HepG2 (cell line): ENCODE measurements around the gene HAGH. TPM values are rescaled to one million over a fixed set of nuclear protein-coding genes. Genes with fewer than 3 reads are reported as not detected.

Experiments used
- ATAC-seq: fragments of 200-7000 bp; cut with Tn5 transposase; 3 replicates; pipeline ENCODE4 v1.9.1; 2020; ENCODE audit warnings: mild to moderate bottlenecking, moderate library complexity
- BruUV-seq: library from RNA; stranded (reverse); fragments of 400-500 nt; replicated peaks from 2 replicates; lab custom pipeline; 2021; lab: Mats Ljungman, UMichigan
- CTCF ChIA-PET: fragments of 300-600 bp; formaldehyde crosslinking; extraction: SDS; loops from one replicate; lab custom pipeline; 2021; ENCODE audit warnings: low total read pairs, inconsistent platforms, low intra/inter-chr PET ratio; lab: Yijun Ruan, JAX
- POLR2A ChIA-PET: fragments of 350-600 bp; sonication (Branson Sonifier 250); formaldehyde crosslinking; loops from one replicate; lab custom pipeline; 2020; ENCODE audit warnings: antibody characterized with exemption, inconsistent platforms; lab: Yijun Ruan, JAX
- DNase-seq: peaks from one replicate; pipeline ENCODE4 v3.0.0-alpha.2; 2015; ENCODE audit warnings: low spot score
- FAIRE-seq: peaks from 3 replicates; lab custom pipeline; 2011; peaks lifted over from hg19 to GRCh38; lab: Jason Lieb, UNC
- H2AFZ ChIP-seq: one replicate; pipeline ENCODE4 v1.6.1; 2011; ENCODE audit warnings: low read length, inconsistent platforms
- H3K27ac ChIP-seq: fragments of 300-600 bp; 3 replicates; pipeline ENCODE4 v1.8.0; 2011; ENCODE audit warnings: mixed run types, mild to moderate bottlenecking, mixed read lengths, low read length, inconsistent platforms; ENCODE audit not compliant: insufficient read depth; ENCODE audit errors: extremely low read length
- H3K27me3 ChIP-seq, 2 experiments: fragments of 200-600 bp in 1 of 2; 2 replicates in 1 of 2; 3 replicates in 1 of 2; pipeline versions ENCODE4 v1.6.0 to v1.8.0; 2011; ENCODE audit warnings: low read length in 2 of 2, mild to moderate bottlenecking in 2 of 2, moderate library complexity in 2 of 2, inconsistent platforms in 1 of 2; ENCODE audit not compliant: insufficient read depth in 2 of 2, control insufficient read depth in 1 of 2
- H3K36me3 ChIP-seq, 2 experiments: fragments of 200-600 bp in 1 of 2; replicated peaks in 1 of 2; 2 replicates in 1 of 2; 3 replicates in 1 of 2; pipeline versions ENCODE4 v1.5.1 to v1.8.0; 2011; ENCODE audit warnings: low read length in 2 of 2, inconsistent platforms in 1 of 2; ENCODE audit not compliant: insufficient read depth in 2 of 2, control insufficient read depth in 1 of 2
- H3K4me1 ChIP-seq: 2 replicates; pipeline ENCODE4 v1.5.1; 2012; ENCODE audit warnings: low read length, inconsistent platforms; ENCODE audit not compliant: insufficient read depth
- H3K4me2 ChIP-seq: 2 replicates; pipeline ENCODE4 v1.6.0; 2011; ENCODE audit warnings: low read depth, low read length, inconsistent platforms
- H3K4me3 ChIP-seq, 3 experiments: fragments of 200-600 bp in 1 of 3; sonication (generic), shearing (Covaris generic) in 1 of 3; replicated peaks in 1 of 3; 2 replicates each; pipeline ENCODE4 v1.5.1; 2011 to 2016; ENCODE audit warnings: low read length in 3 of 3, inconsistent platforms in 2 of 3, low read depth in 2 of 3, mild to moderate bottlenecking in 2 of 3, control low read depth in 1 of 3, mixed read lengths in 1 of 3; ENCODE audit not compliant: insufficient read depth in 1 of 3
- H3K79me2 ChIP-seq: one replicate; pipeline ENCODE4 v1.6.1; 2011; ENCODE audit warnings: low read length, inconsistent platforms; ENCODE audit not compliant: insufficient read depth
- H3K9ac ChIP-seq: 2 replicates; pipeline ENCODE4 v1.6.0; 2011; ENCODE audit warnings: mild to moderate bottlenecking, low read depth, low read length, inconsistent platforms; ENCODE audit not compliant: insufficient read depth
- H3K9me3 ChIP-seq: 2 replicates; pipeline ENCODE4 v1.5.1; 2012; ENCODE audit warnings: mild to moderate bottlenecking, low read length
- H4K20me1 ChIP-seq: 2 replicates; pipeline ENCODE4 v1.6.0; 2011; ENCODE audit warnings: inconsistent platforms, mild to moderate bottlenecking, low read length, moderate library complexity; ENCODE audit not compliant: insufficient read depth
- FOXP4 ChIP-seq: sonication (generic); formaldehyde crosslinking; IDR thresholded peaks from 2 replicates; pipeline ENCODE4 v1.4.0; 2020; ENCODE audit warnings: missing genetic modification reagents
- GATAD1 ChIP-seq: IDR thresholded peaks from 2 replicates; pipeline ENCODE4 v1.6.1; 2016; ENCODE audit warnings: missing genetic modification reagents, missing compliant biosample characterization
- GLI4 ChIP-seq: sonication (generic); formaldehyde crosslinking; IDR thresholded peaks from 2 replicates; pipeline ENCODE4 v1.5.1; 2020; ENCODE audit warnings: missing genetic modification reagents, mild to moderate bottlenecking, moderate library complexity, borderline replicate concordance
- GZF1 ChIP-seq: sonication (generic); formaldehyde crosslinking; IDR thresholded peaks from 2 replicates; pipeline ENCODE4 v1.5.1; 2020; ENCODE audit warnings: mild to moderate bottlenecking, missing genetic modification reagents
- KMT2A ChIP-seq: sonication (generic); formaldehyde crosslinking; IDR thresholded peaks from 2 replicates; pipeline ENCODE4 v1.4.0; 2020; ENCODE audit warnings: missing genetic modification reagents
- SP4 ChIP-seq: sonication (generic); formaldehyde crosslinking; IDR thresholded peaks from 2 replicates; pipeline ENCODE4 v1.8.1; 2023; ENCODE audit warnings: mild to moderate bottlenecking, missing genetic modification reagents
- ZNF205 ChIP-seq: IDR thresholded peaks from 2 replicates; pipeline ENCODE4 v1.6.1; 2018; ENCODE audit warnings: missing biosample characterization, missing genetic modification reagents
- ZNF891 ChIP-seq: sonication (generic); formaldehyde crosslinking; IDR thresholded peaks from 2 replicates; pipeline ENCODE4 v1.5.0; 2020; ENCODE audit warnings: mild to moderate bottlenecking, missing genetic modification reagents
- WGBS: methylation state at CpG from one replicate; pipeline ENCODE4 v1.1.6; 2017; ENCODE audit warnings: low lambda C conversion rate; 5-methylcytosine and 5-hydroxymethylcytosine counted together
- in situ Hi-C: cut with HindIII; loops from 2 replicates; pipeline ENCODE4 v1.10.0; 2017; ENCODE audit warnings: low pct_unique_long_range_greater_than_20kb; ENCODE audit not compliant: extremely low pct_ligation_motif_present
- intact Hi-C: fragments of 100-400 bp; cut with micrococcal nuclease; formaldehyde crosslinking; loops from one replicate; pipeline ENCODE4 v1.10.0; 2022; ENCODE audit not compliant: unreplicated experiment
- polyA plus RNA-seq, 8 experiments: library from polyadenylated mRNA; depleted of rRNA in 3 of 8; stranded (reverse) in 7 of 8; unstranded in 1 of 8; fragments of >200 nt; fragmentation: Illumina TruSeq in 4 of 8; extraction: Trizol in 4 of 8; gene quantifications; 2 replicates each; pipeline versions ENCODE4 v1.2.1 to v1.2.3, GENCODE V29; 2011 to 2016; ENCODE audit warnings: low read depth in 4 of 8, missing spikeins in 1 of 8, mixed read lengths in 1 of 8; ENCODE audit not compliant: insufficient read depth in 1 of 8
- total RNA-seq, 5 experiments: library from RNA; depleted of rRNA; stranded (reverse); fragments of >200 nt; fragmentation: Illumina TruSeq; extraction: Trizol; gene quantifications; 2 replicates each; pipeline ENCODE4 v1.2.3, GENCODE V29; 2016; ENCODE audit warnings: low read depth in 1 of 5
- TF ChIP-seq, protein P1 (sequence below): sonication (generic); formaldehyde crosslinking; IDR thresholded peaks from 2 replicates; pipeline ENCODE4 v1.4.0; 2020; ENCODE audit warnings: mild to moderate bottlenecking, missing genetic modification reagents
- TF ChIP-seq, protein P2 (sequence below): sonication (generic); formaldehyde crosslinking; IDR thresholded peaks from 2 replicates; pipeline ENCODE4 v1.5.1; 2020; ENCODE audit warnings: mild to moderate bottlenecking, missing genetic modification reagents, moderate library complexity

HAGH gene
- total and polyA plus RNA-seq, 2 of the 13 experiments (the other 11 are each of a cell fraction or from before 2014, with no cell fraction given), result 70.4 to 95.4 TPM

GRCh38 chr16:1846416-1846815 is 19.8 kb upstream of the HAGH start (continued):
- TF ChIP-seq, protein P1, sequence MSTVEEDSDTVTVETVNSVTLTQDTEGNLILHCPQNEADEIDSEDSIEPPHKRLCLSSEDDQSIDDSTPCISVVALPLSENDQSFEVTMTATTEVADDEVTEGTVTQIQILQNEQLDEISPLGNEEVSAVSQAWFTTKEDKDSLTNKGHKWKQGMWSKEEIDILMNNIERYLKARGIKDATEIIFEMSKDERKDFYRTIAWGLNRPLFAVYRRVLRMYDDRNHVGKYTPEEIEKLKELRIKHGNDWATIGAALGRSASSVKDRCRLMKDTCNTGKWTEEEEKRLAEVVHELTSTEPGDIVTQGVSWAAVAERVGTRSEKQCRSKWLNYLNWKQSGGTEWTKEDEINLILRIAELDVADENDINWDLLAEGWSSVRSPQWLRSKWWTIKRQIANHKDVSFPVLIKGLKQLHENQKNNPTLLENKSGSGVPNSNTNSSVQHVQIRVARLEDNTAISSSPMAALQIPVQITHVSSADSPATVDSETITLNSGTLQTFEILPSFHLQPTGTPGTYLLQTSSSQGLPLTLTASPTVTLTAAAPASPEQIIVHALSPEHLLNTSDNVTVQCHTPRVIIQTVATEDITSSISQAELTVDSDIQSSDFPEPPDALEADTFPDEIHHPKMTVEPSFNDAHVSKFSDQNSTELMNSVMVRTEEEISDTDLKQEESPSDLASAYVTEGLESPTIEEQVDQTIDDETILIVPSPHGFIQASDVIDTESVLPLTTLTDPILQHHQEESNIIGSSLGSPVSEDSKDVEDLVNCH (CRISPR knock-in tag), result no peak
- no peak for TF ChIP-seq SP4
- TF ChIP-seq KMT2A (CRISPR knock-in tag), result no peak
- no peak for TF ChIP-seq GLI4
- no peak for TF ChIP-seq FOXP4 (CRISPR knock-in tag)
- no peak for TF ChIP-seq ZNF205
- no peak for TF ChIP-seq ZNF891 (CRISPR knock-in tag)

- Histone ChIP-seq H3K9ac (no peak overlapping the region), H3K27me3 (no peaks in the 10 kb centered on the region), H3K4me1 (peaks cover 3% of the 10 kb centered on the region), H3K9me3 (no peaks in the 10 kb centered on the region), H3K79me2 (no peaks in the 10 kb centered on the region), H2AFZ (no peak overlapping the region), H4K20me1 (no peaks in the 10 kb centered on the region), H3K36me3 (no peaks in the 10 kb centered on the region), H3K4me3 (no peak overlapping the region), H3K27ac (no peak overlapping the region), H3K4me2 (no peak overlapping the region)
- ChIA-PET CTCF (no interaction called here), POLR2A (no interaction called here)
- DNase-seq, result no peak
- WGBS, result 15% methylated on average over 4 of the region's 4 CpGs
- no peak for ATAC-seq
- no peak for FAIRE-seq
- TF ChIP-seq, protein P2, sequence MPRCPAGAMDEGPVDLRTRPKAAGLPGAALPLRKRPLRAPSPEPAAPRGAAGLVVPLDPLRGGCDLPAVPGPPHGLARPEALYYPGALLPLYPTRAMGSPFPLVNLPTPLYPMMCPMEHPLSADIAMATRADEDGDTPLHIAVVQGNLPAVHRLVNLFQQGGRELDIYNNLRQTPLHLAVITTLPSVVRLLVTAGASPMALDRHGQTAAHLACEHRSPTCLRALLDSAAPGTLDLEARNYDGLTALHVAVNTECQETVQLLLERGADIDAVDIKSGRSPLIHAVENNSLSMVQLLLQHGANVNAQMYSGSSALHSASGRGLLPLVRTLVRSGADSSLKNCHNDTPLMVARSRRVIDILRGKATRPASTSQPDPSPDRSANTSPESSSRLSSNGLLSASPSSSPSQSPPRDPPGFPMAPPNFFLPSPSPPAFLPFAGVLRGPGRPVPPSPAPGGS, result no peak
- TF ChIP-seq GATAD1 (CRISPR knock-in tag) (no peak), GZF1 (CRISPR knock-in tag) (no peak)
- in situ Hi-C loops, result no loop called here
- intact Hi-C loops, result no loop called here
- no TSS peak for BruUV-seq
Measured at GRCh38 chr16:1845985-1846384, 19.4 kb upstream of the HAGH start.
